GM12891 (cell line): Measurements from ENCODE around the gene KCNK4.

Experiments
- POLR2AphosphoS5 ChIP-seq: IDR thresholded peaks from 2 replicates; pipeline ENCODE4 v1.6.1; 2011; ENCODE audit warnings: low read depth, low read length, control low read depth
- TAF1 ChIP-seq: IDR thresholded peaks from 2 replicates; pipeline ENCODE4 v1.6.1; 2011; ENCODE audit warnings: low read depth, low read length, control low read depth

DNA sequence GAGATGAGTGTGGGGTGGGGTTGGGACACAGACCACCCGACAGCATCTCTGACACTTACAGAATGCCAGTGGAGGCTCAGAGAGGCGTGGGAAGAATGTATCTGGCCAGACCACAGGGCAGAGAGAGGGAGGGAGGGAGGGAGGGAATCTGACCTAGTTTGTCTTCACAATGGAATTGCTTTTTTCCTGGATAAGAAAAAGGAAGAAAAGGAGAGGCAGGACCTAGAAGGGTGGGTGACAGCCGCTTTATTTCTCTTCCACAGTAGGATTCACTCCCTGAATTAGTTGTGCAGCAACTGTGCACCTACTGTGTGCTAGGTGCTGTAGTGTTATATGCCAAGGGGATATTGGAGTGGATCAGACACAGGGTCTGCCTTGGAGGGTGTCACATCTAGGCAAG lies 3.7 kb downstream of the KCNK4 start:
- TF ChIP-seq TAF1 (no peak), POLR2AphosphoS5 (no peak)
